ENCODE measurements around the gene RFX3.
"Not testable (repeated sequence)": the region's sequence is repeated elsewhere in the genome, so short reads cannot be mapped to it uniquely, and the experiment has no call there.

Gene RFX3

DNA sequence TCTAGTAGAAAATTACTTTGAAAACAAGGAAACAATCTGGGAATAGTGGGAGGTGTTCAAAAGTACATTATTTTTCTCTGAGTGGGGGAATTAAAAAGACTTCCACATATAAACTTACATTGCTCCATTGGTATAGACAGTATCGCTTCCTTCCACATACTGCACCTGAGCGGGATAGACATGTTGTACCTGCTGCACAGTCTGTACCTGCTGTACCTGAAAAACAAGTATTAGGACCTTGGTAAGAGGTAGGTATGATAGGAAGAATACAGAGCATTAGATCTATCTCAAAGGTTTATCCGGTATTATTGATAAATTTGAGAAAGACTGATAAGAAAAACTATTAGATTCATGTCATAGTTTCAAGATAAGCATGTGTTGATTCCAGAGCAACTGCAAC, 179.3 kb downstream of the RFX3 start:
- no peak for DNase-seq (ENCODE audit: low read depth)

- no peak for DNase-seq (ENCODE audit: low read depth)
Measured at GRCh38 chr9:3343671-3344070, 182.1 kb downstream of the RFX3 start.

GRCh38 chr9:3342159-3342777, 183.5 kb downstream of the RFX3 start:
- DNase-seq (ENCODE audit: low read depth): no peak

DNA sequence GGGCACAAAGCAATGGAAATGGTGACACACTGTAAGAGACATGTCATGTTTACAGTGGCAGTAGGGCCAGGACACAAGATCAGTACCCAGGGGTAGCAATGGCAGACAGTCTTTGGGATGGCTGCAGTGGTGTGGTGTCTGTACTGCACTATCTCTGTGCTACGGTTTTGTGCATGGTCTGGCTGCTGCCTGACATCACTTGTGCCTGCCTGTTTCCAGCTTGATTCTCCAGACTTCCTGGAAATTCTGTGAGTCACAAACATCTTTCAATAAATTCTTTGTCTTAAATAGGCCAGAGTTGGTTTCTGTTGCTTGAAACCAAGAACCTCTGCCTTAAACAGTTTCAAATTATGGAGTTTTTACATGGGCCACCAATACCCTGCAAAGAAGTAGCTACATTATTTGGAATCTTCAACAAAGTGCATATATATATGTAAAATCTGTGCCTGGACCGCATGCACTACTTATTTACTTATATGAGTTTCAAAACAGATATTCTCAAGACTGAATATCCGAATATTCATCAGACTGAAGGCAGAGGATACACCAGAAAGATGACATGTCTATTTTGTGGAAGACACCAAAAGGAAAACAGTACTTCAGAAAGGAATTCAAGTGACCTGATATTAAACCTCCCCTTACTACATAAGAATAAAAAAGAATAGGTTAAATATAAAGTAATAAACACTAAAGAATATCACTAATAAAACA, 188.1 kb downstream of the RFX3 start:
- DNase-seq (ENCODE audit: low read depth): no peak

GRCh38 chr9:3336951-3337350, 188.8 kb downstream of the RFX3 start:
- no peak for DNase-seq (ENCODE audit: low read depth)

DNA sequence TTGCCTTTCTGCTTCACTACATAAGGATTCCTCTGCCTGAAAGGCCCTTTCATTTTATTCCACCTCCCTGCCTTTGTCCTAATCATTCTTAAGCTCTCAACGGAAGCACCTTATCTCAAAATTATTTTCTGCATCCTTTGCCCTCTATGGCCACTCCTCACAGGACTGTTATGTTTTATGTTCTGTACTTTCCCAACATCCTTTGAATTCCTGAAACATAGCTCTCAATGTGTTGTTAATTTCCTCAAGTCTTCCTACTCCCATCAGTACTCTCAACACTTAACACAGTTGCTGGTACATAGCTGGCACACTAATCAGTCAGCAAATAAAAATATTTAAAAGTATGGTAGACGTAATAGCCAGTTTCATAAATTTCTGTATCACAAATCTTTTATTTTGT, 193.0 kb downstream of the RFX3 start:
- no peak for DNase-seq (ENCODE audit: low read depth)

- no peak for DNase-seq (ENCODE audit: low read depth)
Measured at GRCh38 chr9:3331801-3332200, 194.0 kb downstream of the RFX3 start.

GRCh38 chr9:3330792-3331420, 194.9 kb downstream of the RFX3 start:
- DNase-seq (ENCODE audit: low read depth): no peak

- DNase-seq (ENCODE audit: low read depth): no peak
Measured at GRCh38 chr9:3329361-3329760, 196.4 kb downstream of the RFX3 start.

GRCh38 chr9:3323714-3324113, 202.1 kb downstream of the RFX3 start:
- DNase-seq (ENCODE audit: low read depth): no peak

DNA sequence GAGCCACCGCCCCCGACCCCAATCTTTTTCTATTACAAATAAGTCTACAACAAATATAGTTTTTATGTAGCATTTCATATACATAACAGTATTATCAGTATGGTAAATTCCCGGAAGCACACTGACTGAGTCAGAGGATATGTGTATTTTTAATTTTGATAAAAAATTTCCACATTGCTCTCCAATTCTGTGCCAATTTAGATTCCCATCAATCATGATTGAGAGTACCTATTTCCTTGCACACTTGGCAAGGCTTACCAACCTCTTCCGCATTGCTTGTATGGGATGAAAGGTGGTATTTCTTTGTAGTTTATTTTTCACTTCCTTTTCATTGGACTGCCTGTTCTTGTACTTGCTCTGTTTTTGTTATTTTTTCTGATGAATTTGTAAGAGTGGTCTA, 204.6 kb downstream of the RFX3 start:
- DNase-seq (ENCODE audit: low read depth): no peak

DNA sequence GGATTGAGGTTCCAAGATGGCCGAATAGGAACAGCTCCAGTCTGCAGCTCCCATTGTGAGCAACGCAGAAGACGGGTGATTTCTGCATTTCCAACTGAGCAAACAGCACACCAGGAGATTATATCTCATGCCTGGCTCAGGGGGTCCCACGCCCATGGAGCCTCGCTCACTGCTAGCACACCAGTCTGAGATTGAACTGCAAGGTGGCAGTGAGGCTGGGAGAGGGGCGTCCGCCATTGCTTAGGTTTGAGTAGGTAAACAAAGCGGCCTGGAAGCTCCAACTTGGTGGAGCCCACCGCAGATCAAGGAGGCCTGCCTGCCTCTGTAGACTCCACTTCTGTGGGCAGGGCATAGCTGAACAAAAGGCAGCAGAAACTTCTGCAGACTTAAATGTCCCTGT, 213.2 kb downstream of the RFX3 start:
- not testable (repeated sequence) for DNase-seq (ENCODE audit: low read depth)

DNA sequence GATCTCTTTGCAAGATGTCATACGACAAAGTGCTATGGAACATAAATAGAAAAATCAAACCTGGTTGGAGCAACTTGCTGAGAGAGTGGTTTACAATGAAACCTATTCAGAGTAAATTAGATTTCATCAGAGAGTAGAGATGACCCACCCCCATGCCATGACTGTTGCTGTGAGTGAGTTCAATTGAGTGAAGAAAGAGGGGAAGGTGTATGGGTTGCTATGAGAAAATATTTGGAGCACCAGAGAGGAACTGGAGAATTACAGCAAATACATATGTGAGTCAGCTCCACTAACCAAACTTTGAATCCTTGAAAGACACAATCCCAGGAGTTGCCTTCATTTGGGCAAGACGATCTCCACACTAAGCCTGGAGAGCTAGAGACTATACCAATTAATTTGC, 217.2 kb downstream of the RFX3 start:
- no peak for DNase-seq (ENCODE audit: low read depth)

DNA sequence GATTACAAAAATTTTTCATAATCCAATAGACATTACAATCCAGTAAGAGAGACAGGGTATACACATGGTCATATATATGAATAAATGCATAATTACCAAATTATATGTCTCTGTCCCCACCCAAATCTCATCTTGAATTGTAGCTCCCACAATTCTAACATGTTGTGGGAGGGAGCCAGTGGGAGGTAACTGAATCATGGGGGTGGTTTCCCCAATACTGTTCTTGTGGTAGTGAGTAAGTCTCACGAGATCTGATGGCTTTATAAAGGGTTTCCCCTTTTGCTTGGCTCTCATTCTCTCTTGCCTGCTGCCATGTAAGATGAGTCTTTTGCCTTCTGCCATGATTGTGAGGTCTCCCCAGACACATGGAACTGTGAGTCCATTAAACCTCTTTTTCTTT, 221.4 kb downstream of the RFX3 start:
- not testable (repeated sequence) for DNase-seq (ENCODE audit: low read depth)

DNA sequence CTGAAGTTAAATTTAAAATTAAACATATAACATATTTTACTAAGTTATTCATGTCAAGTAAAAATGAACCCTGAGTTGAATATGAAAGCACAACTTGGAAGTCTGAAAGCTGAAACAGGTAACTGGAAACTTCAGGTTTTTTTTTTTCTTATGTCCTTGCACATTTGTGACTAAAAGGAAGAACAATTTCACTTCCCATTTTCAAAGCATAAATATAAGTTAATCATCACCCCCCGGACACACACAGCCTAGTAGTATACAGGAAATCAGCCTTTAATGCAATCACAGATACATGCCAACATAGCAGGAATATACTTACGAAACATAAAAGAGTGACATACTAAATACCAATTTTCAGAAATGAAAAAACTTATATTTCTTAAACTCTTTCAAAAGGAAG, 225.9 kb downstream of the RFX3 start:
- DNase-seq (ENCODE audit: low read depth): no peak

DNA sequence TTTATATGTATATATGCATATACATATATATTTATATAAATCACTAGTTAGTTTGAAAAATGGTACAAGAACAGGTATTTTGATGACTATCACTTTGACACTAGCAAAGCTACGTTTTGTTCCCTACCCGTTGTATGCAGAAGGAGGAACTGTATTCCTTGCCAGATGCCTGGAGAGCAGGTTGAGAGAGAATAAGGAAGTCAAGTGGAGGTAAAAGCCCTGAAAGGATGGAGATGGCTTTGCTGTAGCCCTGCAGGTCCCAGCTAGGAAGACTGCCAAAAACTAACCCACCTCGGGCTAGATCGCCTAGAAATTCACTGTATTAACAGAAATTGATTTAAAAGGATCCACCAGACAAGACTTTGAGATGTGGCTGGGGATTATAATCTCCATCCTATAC, 229.3 kb downstream of the RFX3 start:
- DNase-seq (ENCODE audit: low read depth): no peak

GRCh38 chr9:3292311-3292710, 233.5 kb downstream of the RFX3 start:
- no peak for DNase-seq (ENCODE audit: low read depth)

- no peak for DNase-seq (ENCODE audit: low read depth)
Measured at GRCh38 chr9:3290231-3290840, 235.5 kb downstream of the RFX3 start.

DNA sequence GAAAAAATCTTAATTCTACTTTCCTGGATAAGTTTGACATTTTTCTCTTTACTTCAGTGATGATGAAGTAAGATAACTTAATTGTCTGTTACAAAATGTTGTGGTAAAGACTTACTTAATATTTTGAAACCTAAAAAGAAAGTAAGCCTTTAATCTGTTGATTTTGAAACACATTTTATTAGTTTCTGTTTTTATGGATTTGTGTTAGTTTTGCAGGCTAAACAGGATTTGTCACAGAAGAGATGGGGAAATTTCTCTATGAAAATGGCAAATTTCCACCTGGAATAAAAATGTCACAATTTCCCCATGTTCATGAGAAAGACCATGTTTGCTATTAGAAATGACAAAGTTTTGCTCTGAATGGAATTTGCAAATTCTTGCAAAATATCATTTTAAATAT, 237.1 kb downstream of the RFX3 start:
- DNase-seq (ENCODE audit: low read depth): no peak

DNA sequence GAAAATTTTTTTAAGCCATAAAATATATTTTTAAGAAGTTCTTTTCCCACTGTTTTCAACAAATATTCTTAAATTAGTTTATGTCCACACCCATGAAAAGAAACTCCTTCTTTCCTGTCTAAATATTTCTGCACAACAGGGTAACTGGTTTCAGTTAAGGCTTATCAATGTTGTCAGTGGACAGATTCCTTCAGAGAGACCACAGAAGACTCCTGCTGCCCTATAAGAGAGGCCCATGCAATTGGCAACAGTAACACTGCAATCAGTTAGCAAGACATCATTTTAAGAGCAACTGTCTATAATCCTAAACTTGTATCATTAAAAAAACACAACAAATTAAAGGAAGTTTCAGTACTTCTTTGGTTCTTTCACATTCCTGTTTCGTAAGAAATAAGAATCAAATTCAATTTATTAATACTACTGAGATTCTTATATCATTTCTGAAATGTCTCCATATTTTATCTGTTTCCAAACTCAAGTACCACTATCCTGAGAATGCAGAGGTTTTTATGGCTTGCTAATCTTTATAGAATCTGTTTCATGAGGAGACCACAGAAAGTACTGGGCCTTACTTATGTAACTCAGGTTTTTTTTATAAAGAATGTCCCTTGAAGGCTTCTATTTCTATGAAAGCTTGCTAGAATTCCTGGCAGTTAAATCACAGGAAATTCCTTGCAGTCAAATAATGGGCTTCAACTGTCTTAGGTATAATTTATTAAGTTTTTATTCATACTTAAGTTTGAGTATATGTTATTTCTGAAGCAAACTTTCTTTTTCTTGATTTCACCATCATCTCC, 240.2 kb downstream of the RFX3 start:
- DNase-seq (ENCODE audit: low read depth): no peak

- DNase-seq (ENCODE audit: low read depth): no peak
Measured at GRCh38 chr9:3282365-3282764, 243.4 kb downstream of the RFX3 start.

- DNase-seq (ENCODE audit: low read depth): no peak
Measured at GRCh38 chr9:3281399-3281798, 244.4 kb downstream of the RFX3 start.

All from activated T-cell treated with anti-CD3 and anti-CD28 coated beads for 48 hours (primary cell).